Panc1 (cell line): ENCODE data around the gene NEK6.

Experiments used
- CTCF ChIP-seq: fragments of 450-650 bp; IDR thresholded peaks from 2 replicates; pipeline ENCODE4 v1.5.1; 2017; ENCODE audit warnings: mild to moderate bottlenecking
- POLR2AphosphoS5 ChIP-seq: IDR thresholded peaks from 2 replicates; pipeline ENCODE4 v1.6.1; 2012; ENCODE audit warnings: mild to moderate bottlenecking, low read depth, low read length, moderate library complexity
- REST ChIP-seq, 2 experiments: IDR thresholded peaks; 2 replicates each; pipeline ENCODE4 v1.6.1; 2011 to 2012; ENCODE audit warnings: low read depth in 2 of 2, control low read depth in 1 of 2, low read length in 1 of 2, mild to moderate bottlenecking in 1 of 2, moderate library complexity in 1 of 2; ENCODE audit not compliant: insufficient read depth in 1 of 2
- SIN3A ChIP-seq: IDR thresholded peaks from 2 replicates; pipeline ENCODE4 v1.6.1; 2012; ENCODE audit warnings: low read depth, mild to moderate bottlenecking, low read length, moderate library complexity, borderline replicate concordance; ENCODE audit not compliant: insufficient read depth
- TCF7L2 ChIP-seq: IDR thresholded peaks from 2 replicates; pipeline ENCODE4 v1.6.1; 2011; ENCODE audit warnings: mild to moderate bottlenecking, low read depth, low read length, inconsistent platforms

- TF ChIP-seq CTCF, result no peak
- no peak for TF ChIP-seq SIN3A
- no peak for TF ChIP-seq POLR2AphosphoS5
- no peak for TF ChIP-seq REST (IDR thresholded peaks at IDR 0.05; ENCODE audit: insufficient read depth in 1 of 2, low read depth in 2 of 2, low read length in 1 of 2)
- TF ChIP-seq TCF7L2, result no peak
Measured at GRCh38 chr9:124208571-124208970, 49.2 kb upstream of the NEK6 start.
